ENCODE results near the gene MLLT10. TPM values are rescaled to one million over a fixed set of nuclear protein-coding genes. Genes with fewer than 3 reads are reported as not detected.
"Not testable (repeated sequence)": the region's sequence is repeated elsewhere in the genome, so short reads cannot be mapped to it uniquely, and the experiment has no call there.

The MLLT10 gene
- total RNA-seq, 6 experiments from 2014 or later, result 15.8 to 49.4 (median 20.1) TPM

- Histone ChIP-seq H3K9me3 (no peaks in the 10 kb centered on the region), H3K27me3 (no peaks in the 10 kb centered on the region), H3K27ac (no peak overlapping the region), H3K4me3 (peak overlapping the region; percentile 67 to 71 (median 68)), H3K36me3 (peaks cover 0 to 43% (median 15%) of the 10 kb centered on the region in 4 donors), H3K4me1 (peaks cover 0 to 12% (median 3%) of the 10 kb centered on the region in 4 donors)
- ATAC-seq, result no peak
- no peak for DNase-seq
- intact Hi-C loops (cut with DNase I), result no loop called here
- 37% methylated on average over 9 of the region's 9 CpGs for WGBS (ENCODE audit: insufficient coverage, low coverage, low lambda C conversion rate, missing lambda C conversion rate)
- TF ChIP-seq CTCF (IDR thresholded peaks at IDR 0.05), result no peak
- TF ChIP-seq POLR2A (IDR thresholded peaks at IDR 0.05), result no peak
Observed at GRCh38 chr10:21535494-21535965, 1.5 kb downstream of the MLLT10 start.

GRCh38 chr10:21535976-21536375 is 1.9 kb downstream of the MLLT10 start:
- H3K4me3 ChIP-seq; H3K27ac ChIP-seq; H3K9me3 ChIP-seq; ATAC-seq; intact Hi-C loops (cut with DNase I); H3K27me3 ChIP-seq; DNase-seq: not testable (repeated sequence)
- peaks cover 0 to 47% (median 16%) of the 10 kb centered on the region in 4 donors for H3K36me3 ChIP-seq
- 84% methylated on average over 9 of the region's 9 CpGs for WGBS (ENCODE audit: insufficient coverage, low coverage, low lambda C conversion rate, missing lambda C conversion rate)
- H3K4me1 ChIP-seq, result peaks cover 0 to 12% (median 3%) of the 10 kb centered on the region in 4 donors

- Histone ChIP-seq H3K4me1 (peaks cover 0 to 11% (median 3%) of the 10 kb centered on the region in 4 donors), H3K27ac (no peak overlapping the region), H3K27me3 (no peaks in the 10 kb centered on the region), H3K36me3 (peaks cover 0 to 56% (median 22%) of the 10 kb centered on the region in 4 donors), H3K4me3 (no peak overlapping the region), H3K9me3 (no peaks in the 10 kb centered on the region)
- 100% methylated on average over 1 of the region's 3 CpGs for WGBS (ENCODE audit: insufficient coverage, low coverage, low lambda C conversion rate, missing lambda C conversion rate)
- ATAC-seq, result no peak
- TF ChIP-seq CTCF (IDR thresholded peaks at IDR 0.05), result no peak
- no peak for TF ChIP-seq POLR2A (IDR thresholded peaks at IDR 0.05)
- no peak for DNase-seq
- intact Hi-C loops (cut with DNase I), result no loop called here
Observed at GRCh38 chr10:21536874-21537273, 2.8 kb downstream of the MLLT10 start.

- intact Hi-C loops (cut with DNase I); H3K27ac ChIP-seq; DNase-seq; H3K4me3 ChIP-seq; H3K27me3 ChIP-seq; H3K4me1 ChIP-seq; ATAC-seq; H3K9me3 ChIP-seq: not testable (repeated sequence)
- H3K36me3 ChIP-seq, result peaks cover 7 to 91% (median 35%) of the 10 kb centered on the region in 4 donors
- 87% methylated on average over 3 of the region's 4 CpGs for WGBS (ENCODE audit: insufficient coverage, low coverage, low lambda C conversion rate, missing lambda C conversion rate)
Observed at GRCh38 chr10:21540701-21541100, 6.7 kb downstream of the MLLT10 start.

- Histone ChIP-seq H3K36me3 (peaks cover 3 to 52% (median 20%) of the 10 kb centered on the region in 4 donors), H3K27ac (no peak overlapping the region), H3K4me3 (no peak overlapping the region), H3K27me3 (no peaks in the 10 kb centered on the region), H3K4me1 (no peaks in the 10 kb centered on the region), H3K9me3 (no peaks in the 10 kb centered on the region)
- TF ChIP-seq CTCF (IDR thresholded peaks at IDR 0.05), result no peak
- no peak for TF ChIP-seq POLR2A (IDR thresholded peaks at IDR 0.05)
- intact Hi-C loops (cut with DNase I), result no loop called here
- WGBS (ENCODE audit: insufficient coverage, low coverage, low lambda C conversion rate, missing lambda C conversion rate), result 98% methylated on average over 6 of the region's 6 CpGs
- DNase-seq, result no peak
- no peak for ATAC-seq
Observed at GRCh38 chr10:21547246-21547645, 13.2 kb downstream of the MLLT10 start.

Measured in right lobe of liver (tissue), 6 donors.